ENCODE results near the gene PASK. TPM values are rescaled to one million over a fixed set of nuclear protein-coding genes. Genes with fewer than 3 reads are reported as not detected.

The PASK gene
- total RNA-seq, 1 experiment from 2014 or later, result 21.1 TPM

- Mint-ChIP-seq H3K4me3 (ENCODE audit: unreplicated experiment) (no peak overlapping the region), H3K36me3 (ENCODE audit: insufficient read depth, unreplicated experiment) (peaks cover 28% of the 10 kb centered on the region), H3K27ac (ENCODE audit: unreplicated experiment) (no peak overlapping the region), H3K27me3 (ENCODE audit: insufficient read depth, unreplicated experiment) (no peaks in the 10 kb centered on the region), H3K4me1 (ENCODE audit: low read depth, unreplicated experiment) (no peaks in the 10 kb centered on the region), H3K9me3 (ENCODE audit: unreplicated experiment) (no peaks in the 10 kb centered on the region)
- Histone ChIP-seq H3K4me1 (0 out of 2 replicates have a peak, but pooled peaks cover 4% of the 10 kb centered on the region), H3K27me3 (replicated peaks; ENCODE audit: control insufficient read depth, insufficient read depth, low read length) (no peaks in the 10 kb centered on the region), H3K36me3 (ENCODE audit: control insufficient read depth, insufficient read depth, low read length) (no peaks in the 10 kb centered on the region; the same call in none of the 2 replicates), H3K9me3 (no peaks in the 10 kb centered on the region), H3K4me3 (ENCODE audit: low read depth, low read length) (no peak overlapping the region)
- TF ChIP-seq, protein P1, sequence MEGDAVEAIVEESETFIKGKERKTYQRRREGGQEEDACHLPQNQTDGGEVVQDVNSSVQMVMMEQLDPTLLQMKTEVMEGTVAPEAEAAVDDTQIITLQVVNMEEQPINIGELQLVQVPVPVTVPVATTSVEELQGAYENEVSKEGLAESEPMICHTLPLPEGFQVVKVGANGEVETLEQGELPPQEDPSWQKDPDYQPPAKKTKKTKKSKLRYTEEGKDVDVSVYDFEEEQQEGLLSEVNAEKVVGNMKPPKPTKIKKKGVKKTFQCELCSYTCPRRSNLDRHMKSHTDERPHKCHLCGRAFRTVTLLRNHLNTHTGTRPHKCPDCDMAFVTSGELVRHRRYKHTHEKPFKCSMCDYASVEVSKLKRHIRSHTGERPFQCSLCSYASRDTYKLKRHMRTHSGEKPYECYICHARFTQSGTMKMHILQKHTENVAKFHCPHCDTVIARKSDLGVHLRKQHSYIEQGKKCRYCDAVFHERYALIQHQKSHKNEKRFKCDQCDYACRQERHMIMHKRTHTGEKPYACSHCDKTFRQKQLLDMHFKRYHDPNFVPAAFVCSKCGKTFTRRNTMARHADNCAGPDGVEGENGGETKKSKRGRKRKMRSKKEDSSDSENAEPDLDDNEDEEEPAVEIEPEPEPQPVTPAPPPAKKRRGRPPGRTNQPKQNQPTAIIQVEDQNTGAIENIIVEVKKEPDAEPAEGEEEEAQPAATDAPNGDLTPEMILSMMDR (IDR thresholded peaks at IDR 0.05; ENCODE audit: insufficient read depth in 1 of 2, low read depth in 1 of 2, low read length in 1 of 2, severe bottlenecking in 1 of 2, unreplicated experiment in 1 of 2), result no peak
- ChIA-PET CTCF (no interaction called here), POLR2A (no interaction called here)
- DNase-seq, result no peak
- intact Hi-C loops (cut with micrococcal nuclease; ENCODE audit: unreplicated experiment), result no loop called here
- no TSS peak for BruUV-seq (replicated peaks)
Observed at GRCh38 chr2:241091734-241092445, 57.4 kb downstream of the PASK start.

DNA sequence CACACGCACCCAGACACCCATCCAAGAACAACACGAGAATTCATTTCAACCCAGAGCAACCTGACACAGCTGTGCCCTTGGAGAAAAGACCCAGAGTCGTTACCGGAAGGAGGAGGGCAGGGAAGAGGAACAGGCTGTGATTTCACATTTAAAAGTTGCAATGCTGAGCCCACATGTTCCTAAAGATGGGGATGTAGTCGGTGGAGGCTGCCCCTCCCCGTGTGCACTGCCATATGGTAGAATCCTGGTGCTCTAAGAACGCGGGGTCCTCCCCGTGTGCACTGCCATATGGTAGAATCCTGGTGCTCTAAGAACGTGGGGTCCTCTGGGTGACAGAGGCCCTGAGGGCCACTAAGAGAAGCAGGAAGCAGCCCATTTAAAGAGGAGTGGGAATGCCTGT lies 58.1 kb downstream of the PASK start:
- intact Hi-C loops (cut with micrococcal nuclease; ENCODE audit: unreplicated experiment), result no loop called here

DNA sequence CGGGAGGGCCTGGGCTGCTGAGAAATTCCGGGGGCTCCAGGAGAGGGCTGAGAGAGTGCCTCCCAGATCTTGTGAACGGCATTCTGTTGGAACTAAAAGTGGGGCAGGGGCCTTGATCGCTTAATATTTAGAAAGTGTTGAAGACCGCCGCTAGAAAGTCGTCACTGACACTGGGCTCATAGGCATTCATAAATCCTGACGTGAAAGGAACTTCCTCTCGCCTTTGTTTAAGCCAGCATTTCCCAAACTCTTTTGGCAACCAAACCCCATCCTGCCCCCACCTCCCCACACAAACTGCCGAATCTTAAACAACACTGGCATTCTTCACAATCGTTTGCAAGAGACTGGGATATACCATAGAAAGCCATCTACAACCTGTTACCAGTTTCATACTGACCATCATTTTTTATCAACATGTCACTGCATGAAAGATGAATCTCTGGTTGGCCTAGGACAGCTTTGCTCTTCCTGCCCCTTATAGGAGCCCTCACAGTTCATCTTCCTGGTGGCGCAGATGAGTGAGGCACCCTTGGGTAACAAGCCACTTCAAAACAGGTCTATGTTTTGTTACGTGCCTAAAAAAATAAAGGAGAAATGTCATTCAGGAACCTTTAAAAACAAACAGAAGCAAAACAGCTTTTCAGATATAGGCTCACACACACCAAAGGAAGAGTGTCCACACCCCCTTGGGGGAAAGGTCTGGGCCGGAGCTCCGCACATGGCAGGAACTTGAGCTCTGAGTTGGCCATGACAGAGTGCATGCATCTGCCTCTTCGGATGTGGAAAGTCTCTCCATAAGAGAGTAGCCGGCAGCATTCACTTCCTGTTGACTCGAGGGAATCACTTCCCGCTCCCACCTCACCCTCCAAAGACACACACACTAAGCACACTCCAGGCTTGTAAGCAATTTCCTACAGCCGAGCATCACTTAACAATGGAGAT lies 60.2 kb downstream of the PASK start:
- H3K4me1 ChIP-seq, result 0 out of 2 replicates have a peak, but pooled peaks cover 4% of the 10 kb centered on the region
- H3K9me3 ChIP-seq, result no peaks in the 10 kb centered on the region
- H3K27me3 Mint-ChIP-seq (ENCODE audit: insufficient read depth, unreplicated experiment), result no peaks in the 10 kb centered on the region
- no peak overlapping the region for H3K4me3 Mint-ChIP-seq (ENCODE audit: unreplicated experiment)
- H3K27me3 ChIP-seq (replicated peaks; ENCODE audit: control insufficient read depth, insufficient read depth, low read length), result no peaks in the 10 kb centered on the region
- H3K27ac Mint-ChIP-seq (ENCODE audit: unreplicated experiment), result no peak overlapping the region
- no peak for DNase-seq
- intact Hi-C loops (cut with micrococcal nuclease; ENCODE audit: unreplicated experiment), result no loop called here
- TF ChIP-seq, protein P1 (IDR thresholded peaks at IDR 0.05; ENCODE audit: insufficient read depth in 1 of 2, low read depth in 1 of 2, low read length in 1 of 2, severe bottlenecking in 1 of 2, unreplicated experiment in 1 of 2), result no peak
- no peaks in the 10 kb centered on the region for H3K9me3 Mint-ChIP-seq (ENCODE audit: unreplicated experiment)
- peaks cover 19% of the 10 kb centered on the region for H3K36me3 Mint-ChIP-seq (ENCODE audit: insufficient read depth, unreplicated experiment)
- no peaks in the 10 kb centered on the region; the same call in none of the 2 replicates for H3K36me3 ChIP-seq (ENCODE audit: control insufficient read depth, insufficient read depth, low read length)
- POLR2A ChIA-PET, result no interaction called here
- no peaks in the 10 kb centered on the region for H3K4me1 Mint-ChIP-seq (ENCODE audit: low read depth, unreplicated experiment)
- no peak overlapping the region for H3K4me3 ChIP-seq (ENCODE audit: low read depth, low read length)
- CTCF ChIA-PET, result no interaction called here
- BruUV-seq (replicated peaks), result no TSS peak

More for the DNA sequence above, 58.1 kb downstream of the PASK start:
- no peak for DNase-seq
- TF ChIP-seq, protein P1 (IDR thresholded peaks at IDR 0.05; ENCODE audit: insufficient read depth in 1 of 2, low read depth in 1 of 2, low read length in 1 of 2, severe bottlenecking in 1 of 2, unreplicated experiment in 1 of 2), result no peak
- Mint-ChIP-seq H3K36me3 (ENCODE audit: insufficient read depth, unreplicated experiment) (peaks cover 26% of the 10 kb centered on the region), H3K4me1 (ENCODE audit: low read depth, unreplicated experiment) (no peaks in the 10 kb centered on the region), H3K27ac (ENCODE audit: unreplicated experiment) (no peak overlapping the region), H3K4me3 (ENCODE audit: unreplicated experiment) (no peak overlapping the region), H3K9me3 (ENCODE audit: unreplicated experiment) (no peaks in the 10 kb centered on the region), H3K27me3 (ENCODE audit: insufficient read depth, unreplicated experiment) (no peaks in the 10 kb centered on the region)
- POLR2A ChIA-PET, result no interaction called here
- Histone ChIP-seq H3K9me3 (no peaks in the 10 kb centered on the region), H3K36me3 (ENCODE audit: control insufficient read depth, insufficient read depth, low read length) (no peaks in the 10 kb centered on the region; the same call in none of the 2 replicates), H3K4me3 (ENCODE audit: low read depth, low read length) (no peak overlapping the region), H3K4me1 (0 out of 2 replicates have a peak, but pooled peaks cover 4% of the 10 kb centered on the region), H3K27me3 (replicated peaks; ENCODE audit: control insufficient read depth, insufficient read depth, low read length) (no peaks in the 10 kb centered on the region)
- CTCF ChIA-PET, result no interaction called here
- BruUV-seq (replicated peaks), result no TSS peak

All from Caco-2 (cell line).